C1 segment of cervical spinal cord (tissue), 14 donors: Measurements from ENCODE around the gene GFOD2.

Experiments
- DNase-seq, 14 donors: peaks; one replicate each; lab custom pipeline; 2025; lab: John Stamatoyannopoulos, UW

GFOD2 gene

GRCh38 chr16:67731753-67732095 is 12.6 kb upstream of the GFOD2 start:
- no peak for DNase-seq

GRCh38 chr16:67731071-67731752 is 12.1 kb upstream of the GFOD2 start:
- DNase-seq, result peak in 3 of 14 donors; percentile 34 to 98 (median 40)

- DNase-seq, result no peak
These were observed 11.2 kb upstream of the GFOD2 start for GRCh38 chr16:67730326-67730725.

DNA sequence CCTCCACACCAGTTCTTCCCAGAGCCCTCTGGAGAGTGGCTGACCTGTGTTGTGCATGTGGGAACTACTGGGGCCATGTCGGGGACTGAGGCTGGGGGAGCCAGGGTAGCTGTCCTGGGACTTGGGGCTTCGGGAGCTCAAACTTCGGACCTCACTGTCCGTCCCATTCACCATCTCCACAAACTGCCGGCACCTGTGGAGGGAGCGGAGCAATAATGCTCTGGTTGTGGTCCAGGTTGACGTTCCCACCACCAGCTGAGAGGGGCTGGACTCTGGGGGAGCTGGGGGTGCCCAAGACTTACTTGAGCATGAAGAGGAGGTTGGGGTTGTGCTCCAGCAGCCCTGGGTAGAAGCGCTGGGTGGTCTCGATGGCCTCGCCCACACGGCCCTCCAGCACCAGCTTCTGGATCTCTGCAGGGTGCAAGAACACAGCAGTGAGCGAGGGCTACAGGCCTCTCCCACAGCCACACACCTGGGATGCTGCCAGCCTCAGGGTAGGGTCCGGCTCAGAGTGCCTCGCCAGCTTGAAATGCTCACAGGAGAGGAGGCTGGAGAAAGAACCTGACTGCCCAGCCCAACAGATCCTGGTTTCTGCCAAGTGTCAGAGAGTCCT is 10.6 kb upstream of the GFOD2 start:
- DNase-seq, result no peak

DNA sequence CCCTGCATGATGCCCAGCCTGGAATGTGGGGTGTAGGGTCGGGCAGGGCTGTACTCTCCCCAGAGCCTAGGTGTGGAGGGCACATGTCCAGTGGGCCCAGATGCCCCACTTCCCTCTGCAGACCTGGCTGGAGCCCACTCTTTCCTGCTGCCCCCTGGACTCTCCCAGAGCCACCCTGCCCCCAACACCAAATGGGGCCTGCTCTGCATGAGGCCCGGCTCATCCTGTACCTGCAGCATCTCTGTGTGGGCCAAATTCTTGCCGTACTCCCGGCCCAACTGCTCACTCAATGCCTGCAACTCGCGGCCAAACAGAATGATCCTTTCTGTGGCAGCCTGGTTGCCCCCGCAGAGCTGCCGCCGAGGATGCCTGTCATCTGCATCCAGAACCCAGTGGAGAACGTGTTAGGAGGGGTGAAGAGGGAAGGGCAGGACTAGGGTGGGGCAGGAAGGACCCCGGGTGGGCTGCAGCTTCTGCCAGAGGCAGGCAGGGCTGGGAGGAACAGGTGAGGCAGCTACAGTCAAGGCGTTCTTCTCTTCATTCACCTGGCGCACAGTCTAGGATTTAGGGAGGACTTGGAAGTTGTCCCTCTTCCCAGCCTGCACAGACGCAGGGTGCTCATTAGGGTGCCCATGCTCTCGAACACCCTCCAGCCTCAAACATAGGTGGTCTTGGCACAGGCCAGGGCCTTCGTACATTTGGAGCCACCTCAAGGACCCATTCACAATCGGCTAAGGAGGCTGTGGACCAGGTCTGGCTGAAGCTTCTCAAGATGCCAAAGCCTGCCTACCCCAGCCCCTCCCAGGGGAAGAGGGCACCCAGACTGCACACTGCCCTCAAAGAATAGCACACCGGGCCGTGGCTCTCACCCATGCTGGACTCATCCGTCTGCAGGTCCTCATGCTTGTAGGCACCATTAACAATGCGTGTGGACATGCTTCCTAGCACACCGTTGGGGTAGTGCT is 8.7 kb upstream of the GFOD2 start:
- DNase-seq, result peak in 1 of 14 donors; percentile 79

DNA sequence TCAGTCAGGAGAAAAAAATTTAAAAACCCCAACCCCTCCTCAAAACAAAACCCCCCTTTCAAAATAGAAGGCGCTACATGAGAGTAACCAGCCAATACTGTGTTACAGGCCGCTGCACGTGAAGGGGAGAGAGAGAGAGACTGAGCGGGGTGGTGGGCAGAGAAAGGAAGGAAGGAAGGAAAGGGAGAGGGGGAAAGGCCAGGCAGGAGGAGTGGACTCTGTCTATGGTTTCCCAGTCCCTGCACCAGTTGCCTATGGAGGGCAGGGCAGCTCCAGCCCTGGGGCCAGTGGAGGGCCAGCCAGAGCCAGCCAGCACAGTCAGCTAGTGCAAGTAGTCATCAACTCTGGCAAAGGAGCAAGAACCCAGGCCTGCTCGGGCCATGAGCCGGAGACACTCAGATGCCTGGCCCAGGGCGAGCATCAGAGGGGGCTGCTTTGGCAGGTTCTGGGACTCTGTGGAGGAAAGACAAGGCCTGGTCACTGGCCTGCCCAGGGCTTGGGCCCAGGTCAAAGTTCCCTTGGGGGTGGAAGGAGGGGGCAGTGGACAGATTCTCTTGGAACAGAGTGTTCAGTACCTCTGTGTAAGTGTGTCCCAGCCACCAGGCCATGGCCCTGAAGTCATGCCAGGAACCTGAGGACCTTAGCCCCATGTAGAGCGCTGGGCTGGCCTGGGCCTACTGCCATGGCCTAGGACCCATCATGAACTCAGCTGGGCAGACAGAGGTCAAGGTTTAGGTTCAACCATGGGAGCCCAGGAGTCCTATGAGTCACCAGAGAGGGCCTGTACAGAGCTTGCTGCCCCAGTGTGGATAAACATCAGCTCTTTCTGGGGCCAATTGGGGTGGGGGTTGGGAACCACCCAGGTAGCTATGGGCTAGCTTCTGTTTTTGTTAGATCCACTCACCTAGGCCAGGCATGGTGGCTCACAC is 7.3 kb upstream of the GFOD2 start:
- peak in 1 of 14 donors; percentile 20 for DNase-seq

- DNase-seq, result no peak
These were observed 4.8 kb upstream of the GFOD2 start for GRCh38 chr16:67723911-67724305.

- no peak for DNase-seq
These were observed 4.2 kb upstream of the GFOD2 start for GRCh38 chr16:67723151-67723910.

DNA sequence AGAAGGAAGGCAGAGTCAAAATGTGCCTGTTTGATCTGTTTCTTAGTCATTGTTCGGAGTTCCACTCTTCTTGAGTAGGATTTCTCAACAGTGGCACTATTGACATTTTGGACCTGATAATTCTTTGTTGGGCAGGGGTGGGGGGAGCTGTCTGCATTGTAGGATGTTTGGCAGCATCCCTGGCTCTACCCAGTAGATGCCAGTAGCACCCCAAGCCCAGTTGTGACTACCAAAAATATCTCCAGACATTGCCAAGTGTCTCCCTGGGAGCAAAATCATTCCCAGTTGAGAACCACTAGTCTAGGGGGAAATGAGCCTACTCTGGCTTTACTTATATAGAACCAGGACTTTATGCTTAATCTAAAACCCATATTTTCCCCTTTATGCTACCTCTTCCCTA is 1.1 kb upstream of the GFOD2 start:
- DNase-seq, result no peak

DNA sequence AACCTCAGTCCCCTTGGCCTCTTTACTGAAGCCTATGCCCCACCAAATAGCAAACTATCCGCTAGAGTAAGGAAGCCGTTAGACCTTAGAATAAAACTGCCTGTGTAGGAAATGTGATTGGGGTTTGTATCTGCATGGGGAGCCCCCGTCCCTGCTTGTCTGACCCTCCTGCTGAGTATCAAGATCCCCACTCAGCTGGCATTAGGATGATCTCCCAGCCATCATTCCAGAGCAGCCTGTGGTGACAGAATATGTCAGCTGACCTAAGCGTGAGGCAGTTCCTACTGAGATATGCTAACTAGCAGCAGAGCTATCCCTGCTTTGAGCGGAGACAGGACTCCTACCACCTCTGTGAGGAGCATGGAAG is 645 bp upstream of the GFOD2 start:
- peak in 10 of 14 donors; percentile 29 to 67 (median 48) for DNase-seq

GRCh38 chr16:67718668-67719047 is 458 bp downstream of the GFOD2 start:
- DNase-seq, result no peak

DNA sequence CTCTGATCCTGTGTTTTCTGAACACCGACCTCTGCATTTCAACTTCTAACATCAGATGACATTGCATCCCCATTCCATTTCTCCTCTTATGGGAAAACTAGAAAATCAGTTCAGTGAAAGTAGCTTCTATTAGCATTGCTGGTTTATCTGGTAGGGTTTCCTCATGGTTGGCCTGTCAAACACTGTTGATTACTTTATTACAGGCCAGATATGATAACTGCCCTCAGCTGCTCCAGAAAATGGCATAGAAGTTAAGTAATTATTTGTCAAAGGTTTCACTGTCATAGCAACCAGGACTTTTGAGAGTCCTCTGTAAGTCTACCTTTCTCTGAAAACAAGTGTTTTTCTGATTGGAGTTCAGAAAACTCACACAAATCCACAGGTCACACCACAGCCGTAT is 3.0 kb downstream of the GFOD2 start:
- DNase-seq, result no peak

GRCh38 chr16:67714522-67714921 is 4.6 kb downstream of the GFOD2 start:
- DNase-seq, result no peak

GRCh38 chr16:67713647-67714273 is 5.4 kb downstream of the GFOD2 start:
- DNase-seq, result no peak

DNA sequence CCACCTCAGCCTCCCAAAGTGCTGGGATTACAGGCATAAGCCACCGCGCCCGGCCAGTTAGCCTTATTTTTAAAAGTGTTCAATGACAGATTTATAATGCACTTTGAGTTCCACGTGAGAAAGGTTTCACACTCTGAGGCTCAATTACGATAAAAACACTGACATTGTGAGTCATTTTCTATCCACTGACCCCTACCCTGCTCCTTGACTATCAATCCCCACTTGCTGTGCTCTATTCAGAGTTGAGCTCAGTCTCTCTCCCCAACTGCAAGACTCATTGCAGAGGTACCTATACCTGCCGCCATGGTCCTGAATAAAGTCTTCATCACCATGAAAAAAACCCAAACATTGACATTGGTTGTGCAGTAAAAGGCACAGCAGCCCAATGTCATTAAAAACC is 8.5 kb downstream of the GFOD2 start:
- no peak for DNase-seq

DNA sequence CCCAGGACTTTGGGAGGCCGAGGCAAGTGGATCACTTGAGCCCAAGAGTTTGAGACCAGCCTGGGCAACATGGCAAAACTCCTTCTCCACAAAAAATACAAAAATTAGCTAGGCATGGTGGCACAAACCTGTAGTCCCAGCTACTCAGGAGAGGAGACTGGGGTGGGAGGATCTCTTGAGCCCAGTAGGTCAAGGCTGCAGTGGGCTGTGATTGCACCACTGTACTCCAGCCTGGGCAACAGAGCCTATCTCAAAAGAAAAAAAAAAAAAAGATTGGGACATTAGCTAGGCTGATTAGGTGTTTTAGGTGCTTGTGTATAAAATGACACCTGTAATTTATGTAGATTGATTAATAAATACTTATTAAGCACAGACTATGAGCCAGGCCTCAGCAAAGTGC is 10.1 kb downstream of the GFOD2 start:
- no peak for DNase-seq

DNA sequence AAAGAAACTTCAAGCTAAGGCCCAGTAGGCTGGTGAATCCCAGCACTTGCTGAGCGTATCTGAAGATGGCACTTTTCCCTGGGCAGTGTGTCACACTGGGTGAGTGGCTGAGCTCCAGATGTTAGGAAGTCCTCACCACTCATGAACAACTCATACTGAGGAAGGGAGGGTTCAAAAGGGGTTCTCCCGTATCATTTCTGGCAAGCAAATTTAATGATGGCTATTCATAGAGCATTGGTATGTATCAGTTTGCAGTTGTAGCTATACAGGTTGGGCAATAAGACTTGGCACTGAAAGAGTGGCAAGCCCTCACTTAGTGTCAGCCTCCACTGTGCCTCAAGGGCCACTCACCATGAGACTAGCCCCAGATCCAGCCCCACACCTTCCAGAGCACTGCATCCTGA is 10.7 kb downstream of the GFOD2 start:
- DNase-seq, result no peak

- DNase-seq, result no peak
These were observed 11.3 kb downstream of the GFOD2 start for GRCh38 chr16:67707790-67708189.

- no peak for DNase-seq
These were observed 11.9 kb downstream of the GFOD2 start for GRCh38 chr16:67707210-67707609.

DNA sequence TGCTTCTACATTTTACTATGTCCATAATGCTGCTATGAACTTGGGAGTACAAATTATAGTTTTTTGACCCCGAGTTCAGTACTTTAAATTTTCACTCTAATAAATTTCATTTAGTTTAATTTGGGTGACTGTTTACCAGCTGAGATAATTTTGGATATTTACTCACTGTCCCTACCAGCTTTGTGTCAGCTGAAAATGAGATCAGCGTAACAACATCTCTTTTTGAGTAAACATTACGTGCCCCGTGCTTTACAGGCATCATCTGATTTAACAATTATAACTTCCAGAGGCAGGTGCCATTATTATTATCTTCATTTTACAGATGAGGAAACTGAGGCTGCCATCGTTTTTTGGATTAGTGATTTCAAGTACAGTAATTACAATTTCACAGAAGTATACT is 15.0 kb downstream of the GFOD2 start:
- no peak for DNase-seq
